Peyer's patch (tissue), 4 donors: ENCODE data around the gene KCNQ1. TPM values are rescaled to one million over a fixed set of nuclear protein-coding genes. Genes with fewer than 3 reads are reported as not detected.

Experiments used
- DNase-seq, 3 donors: peaks; one replicate each; pipeline ENCODE4 v3.0.0-alpha.2; 2017 to 2019
- H3K27ac ChIP-seq, 4 donors: fragments of 200-600 bp; sonication (generic); one replicate each; pipeline ENCODE4 v1.5.1; 2016 to 2019
- H3K27me3 ChIP-seq, 2 donors: fragments of 200-600 bp; sonication (generic); one replicate each; pipeline ENCODE4 v1.5.1; 2019
- H3K36me3 ChIP-seq, 3 donors: fragments of 200-600 bp; sonication (generic); one replicate each; pipeline ENCODE4 v1.5.1; 2016 to 2019
- H3K4me1 ChIP-seq, 4 donors: fragments of 200-600 bp; sonication (generic); one replicate each; pipeline ENCODE4 v1.5.1; 2016 to 2019
- H3K4me3 ChIP-seq, 4 donors: fragments of 200-600 bp; sonication (generic); 1 replicate in 3 of 4; 2 replicates in 1 of 4; pipeline ENCODE4 v1.5.1; 2016 to 2019; ENCODE audit warnings: mild to moderate bottlenecking in 1 of 4
- H3K9me3 ChIP-seq, 4 donors: fragments of 200-600 bp; sonication (generic); one replicate each; pipeline ENCODE4 v1.5.1; 2016 to 2019; ENCODE audit warnings: mild to moderate bottlenecking in 1 of 4
- POLR2A ChIP-seq, 2 donors: fragments of 450-650 bp; IDR thresholded peaks; one replicate each; pipeline ENCODE4 v1.5.1; 2017; ENCODE audit warnings: antibody characterized with exemption in 2 of 2, mild to moderate bottlenecking in 2 of 2, moderate library complexity in 2 of 2
- total RNA-seq, 4 donors: library from RNA; depleted of rRNA; stranded (reverse); fragments of >200 nt; gene quantifications; one replicate each; pipeline ENCODE4 v1.1.0, GENCODE V29; 2016
- TF ChIP-seq, protein P1 (sequence below), 6 experiments: fragments of 450-650 bp in 4 of 6; fragments of 200-600 bp in 2 of 6; sonication (generic) in 1 of 6; IDR thresholded peaks; one replicate each; pipeline ENCODE4 v1.5.1; 2017 to 2019; ENCODE audit warnings: antibody characterized with exemption in 6 of 6, mild to moderate bottlenecking in 3 of 6, moderate library complexity in 1 of 6

The KCNQ1 gene
- total RNA-seq, 4 donors from 2014 or later: 50.6 to 66.4 (median 54.2) TPM

DNA sequence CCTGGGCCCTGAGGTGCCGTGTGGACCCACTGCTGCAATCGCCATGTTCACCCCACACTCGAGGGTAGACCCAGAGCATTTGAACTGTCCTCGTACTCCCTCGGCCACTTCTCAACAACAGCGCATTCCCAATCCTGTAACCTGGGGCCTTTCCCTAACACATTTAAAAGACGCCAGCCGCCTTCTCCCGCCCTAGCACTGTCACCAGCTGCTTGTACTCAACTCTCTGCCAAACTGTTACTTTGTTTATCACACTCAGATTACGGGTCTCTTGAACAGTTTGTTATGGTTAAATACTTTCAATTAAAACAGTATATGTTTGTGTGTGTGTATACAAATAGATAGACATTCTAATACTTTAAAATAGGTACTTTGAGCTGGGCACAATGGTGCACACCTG is 420.1 kb downstream of the KCNQ1 start:
- no peaks in the 10 kb centered on the region for H3K36me3 ChIP-seq
- no peaks in the 10 kb centered on the region for H3K9me3 ChIP-seq
- DNase-seq: no peak
- peaks cover 0 to 31% of the 10 kb centered on the region in 2 donors for H3K27me3 ChIP-seq
- H3K4me3 ChIP-seq: no peak overlapping the region
- no peak overlapping the region for H3K27ac ChIP-seq
- H3K4me1 ChIP-seq: peaks cover 0 to 10% (median 0%) of the 10 kb centered on the region in 4 donors
- TF ChIP-seq, protein P1, sequence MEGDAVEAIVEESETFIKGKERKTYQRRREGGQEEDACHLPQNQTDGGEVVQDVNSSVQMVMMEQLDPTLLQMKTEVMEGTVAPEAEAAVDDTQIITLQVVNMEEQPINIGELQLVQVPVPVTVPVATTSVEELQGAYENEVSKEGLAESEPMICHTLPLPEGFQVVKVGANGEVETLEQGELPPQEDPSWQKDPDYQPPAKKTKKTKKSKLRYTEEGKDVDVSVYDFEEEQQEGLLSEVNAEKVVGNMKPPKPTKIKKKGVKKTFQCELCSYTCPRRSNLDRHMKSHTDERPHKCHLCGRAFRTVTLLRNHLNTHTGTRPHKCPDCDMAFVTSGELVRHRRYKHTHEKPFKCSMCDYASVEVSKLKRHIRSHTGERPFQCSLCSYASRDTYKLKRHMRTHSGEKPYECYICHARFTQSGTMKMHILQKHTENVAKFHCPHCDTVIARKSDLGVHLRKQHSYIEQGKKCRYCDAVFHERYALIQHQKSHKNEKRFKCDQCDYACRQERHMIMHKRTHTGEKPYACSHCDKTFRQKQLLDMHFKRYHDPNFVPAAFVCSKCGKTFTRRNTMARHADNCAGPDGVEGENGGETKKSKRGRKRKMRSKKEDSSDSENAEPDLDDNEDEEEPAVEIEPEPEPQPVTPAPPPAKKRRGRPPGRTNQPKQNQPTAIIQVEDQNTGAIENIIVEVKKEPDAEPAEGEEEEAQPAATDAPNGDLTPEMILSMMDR (IDR thresholded peaks at IDR 0.05): no peak
- no peak for TF ChIP-seq POLR2A (IDR thresholded peaks at IDR 0.05)

GRCh38 chr11:2865922-2866577 is 421.2 kb downstream of the KCNQ1 start:
- TF ChIP-seq, protein P1 (IDR thresholded peaks at IDR 0.05): no peak
- no peak for TF ChIP-seq POLR2A (IDR thresholded peaks at IDR 0.05)
- Histone ChIP-seq H3K27ac (no peak overlapping the region), H3K4me3 (no peak overlapping the region), H3K9me3 (no peaks in the 10 kb centered on the region), H3K36me3 (no peaks in the 10 kb centered on the region), H3K27me3 (peaks cover 0 to 36% of the 10 kb centered on the region in 2 donors), H3K4me1 (peaks cover 0 to 10% (median 0%) of the 10 kb centered on the region in 4 donors)
- no peak for DNase-seq

- Histone ChIP-seq H3K4me3 (no peak overlapping the region), H3K9me3 (no peaks in the 10 kb centered on the region), H3K27ac (no peak overlapping the region), H3K4me1 (peaks cover 0 to 8% (median 0%) of the 10 kb centered on the region in 4 donors), H3K36me3 (no peaks in the 10 kb centered on the region), H3K27me3 (peaks cover 0 to 34% of the 10 kb centered on the region in 2 donors)
- no peak for TF ChIP-seq POLR2A (IDR thresholded peaks at IDR 0.05)
- TF ChIP-seq, protein P1 (IDR thresholded peaks at IDR 0.05): no peak
- DNase-seq: no peak
Observed at GRCh38 chr11:2867142-2867541, 422.3 kb downstream of the KCNQ1 start.

- Histone ChIP-seq H3K4me1 (peaks cover 0 to under 1% (median 0%) of the 10 kb centered on the region in 4 donors), H3K27ac (no peak overlapping the region), H3K27me3 (peaks cover 0 to 26% of the 10 kb centered on the region in 2 donors), H3K36me3 (no peaks in the 10 kb centered on the region), H3K9me3 (no peaks in the 10 kb centered on the region), H3K4me3 (peak overlapping the region in 1 of 4 donors; percentile 19)
- no peak for DNase-seq
- TF ChIP-seq POLR2A (IDR thresholded peaks at IDR 0.05): no peak
- TF ChIP-seq, protein P1 (IDR thresholded peaks at IDR 0.05): no peak
Observed at GRCh38 chr11:2867722-2868505, 423.1 kb downstream of the KCNQ1 start.

DNA sequence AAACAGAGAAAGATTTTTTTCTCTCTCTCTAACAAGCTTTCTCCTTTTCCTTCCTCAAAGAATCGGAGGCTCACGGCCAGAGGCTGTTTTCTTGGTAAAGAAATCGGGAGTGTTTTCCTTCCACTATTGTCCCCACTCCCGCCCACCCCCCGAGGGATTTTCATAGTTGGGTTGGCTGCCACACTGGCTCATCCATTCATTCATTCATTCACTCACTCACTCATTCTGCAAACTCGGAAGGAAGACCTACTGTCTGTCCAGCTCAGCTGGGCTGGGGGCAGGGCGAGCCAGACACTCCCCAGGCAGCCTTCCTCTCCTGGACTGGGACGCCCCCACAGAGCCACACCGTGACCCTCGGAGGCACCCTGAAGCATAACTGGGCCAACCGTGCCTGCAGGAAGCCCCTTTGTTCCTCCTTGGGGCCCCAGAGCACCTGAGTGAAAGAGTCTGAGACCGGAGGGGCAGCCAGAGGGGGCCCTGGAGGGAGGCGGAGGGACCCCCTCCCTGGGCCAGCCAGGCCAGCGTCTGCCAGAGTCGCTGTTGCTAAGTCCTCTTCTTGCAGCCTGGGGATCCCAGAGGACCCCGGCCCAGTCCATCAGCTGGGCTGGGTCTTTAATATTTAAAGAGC is 423.8 kb downstream of the KCNQ1 start:
- Histone ChIP-seq H3K27ac (no peak overlapping the region), H3K36me3 (no peaks in the 10 kb centered on the region), H3K4me1 (no peaks in the 10 kb centered on the region), H3K4me3 (peak overlapping the region in 1 of 4 donors; percentile 19), H3K9me3 (no peaks in the 10 kb centered on the region), H3K27me3 (peaks cover 0 to 21% of the 10 kb centered on the region in 2 donors)
- no peak for DNase-seq
- TF ChIP-seq POLR2A (IDR thresholded peaks at IDR 0.05): no peak
- TF ChIP-seq, protein P1 (IDR thresholded peaks at IDR 0.05): no peak
